NCI-H510A treated with DMSO at 0.1 percent for 48 hours (cell line): ENCODE measurements around the gene COA5.

Experiments used
- DNase-seq: peaks from one replicate; lab custom pipeline; 2025; lab: John Stamatoyannopoulos, UW

The COA5 gene

GRCh38 chr2:98551316-98551715, 57.0 kb downstream of the COA5 start:
- DNase-seq = no peak

- DNase-seq = no peak
Observed at GRCh38 chr2:98550165-98550564, 58.1 kb downstream of the COA5 start.
